Posterior cingulate gyrus (tissue), 11 donors: ENCODE measurements around the gene MAX.
"Not testable (repeated sequence)": the region's sequence is repeated elsewhere in the genome, so short reads cannot be mapped to it uniquely, and the experiment has no call there.

ENCODE experiments used
- DNase-seq, 10 donors: peaks; one replicate each; pipeline versions ENCODE4 v3.0.0 to v3.0.0-alpha.2; 2020 to 2021; ENCODE audit warnings: mixed read lengths in 3 of 10
- intact Hi-C: fragments of 100-400 bp; cut with DNase I; formaldehyde crosslinking; loops from one replicate; pipeline ENCODE4 v1.15.1; 2023

Gene MAX

GRCh38 chr14:65041434-65041915 lies 60.8 kb downstream of the MAX start:
- no peak for DNase-seq

GRCh38 chr14:65040666-65041433 lies 61.5 kb downstream of the MAX start:
- intact Hi-C loops = no loop called here
- DNase-seq = no peak

More at GRCh38 chr14:65041434-65041915, 60.8 kb downstream of the MAX start:
- intact Hi-C loops = no loop called here

GRCh38 chr14:65038966-65039365 lies 63.4 kb downstream of the MAX start:
- intact Hi-C loops = no loop called here
- DNase-seq = no peak

GRCh38 chr14:65035049-65035448 lies 67.3 kb downstream of the MAX start:
- intact Hi-C loops = no loop called here
- DNase-seq = peak in 7 of 10 donors; percentile 34 to 93 (median 56)

- DNase-seq = no peak
- intact Hi-C loops = no loop called here
Measured at GRCh38 chr14:65034021-65034420, 68.3 kb downstream of the MAX start.

GRCh38 chr14:65033181-65033580 lies 69.1 kb downstream of the MAX start:
- DNase-seq = no peak
- intact Hi-C loops = no loop called here

- intact Hi-C loops = no loop called here
- no peak for DNase-seq
Measured at GRCh38 chr14:65032319-65032718, 70.0 kb downstream of the MAX start.

- intact Hi-C loops, DNase-seq: not testable (repeated sequence)
Measured at GRCh38 chr14:65031321-65031720, 71.0 kb downstream of the MAX start.

- intact Hi-C loops = no loop called here
- DNase-seq = no peak
Measured at GRCh38 chr14:65028937-65029336, 73.4 kb downstream of the MAX start.

- intact Hi-C loops = no loop called here
- no peak for DNase-seq
Measured at GRCh38 chr14:65027127-65027799, 75.1 kb downstream of the MAX start.

- intact Hi-C loops = no loop called here
Measured at GRCh38 chr14:65026526-65026925, 75.8 kb downstream of the MAX start.

GRCh38 chr14:65025818-65026217 lies 76.5 kb downstream of the MAX start:
- no peak for DNase-seq
- intact Hi-C loops = no loop called here

More at GRCh38 chr14:65026526-65026925, 75.8 kb downstream of the MAX start:
- no peak for DNase-seq
